Activated CD4-positive, alpha-beta T cell treated with anti-CD3 and anti-CD28 coated beads for 36 hours (primary cell): ENCODE data around the gene IL18RAP. TPM values are rescaled to one million over a fixed set of nuclear protein-coding genes. Genes with fewer than 3 reads are reported as not detected.

ENCODE experiments used
- ATAC-seq: fragments of 200-7000 bp; cut with Tn5 transposase; one replicate; pipeline ENCODE4 v1.10.0; 2021; ENCODE audit warnings: mild to moderate bottlenecking, moderate library complexity
- CTCF ChIA-PET: fragments of 350-600 bp; sonication (Branson Sonifier 250); formaldehyde crosslinking; loops from one replicate; lab custom pipeline; 2021; ENCODE audit warnings: antibody characterized with exemption; lab: Charles Lee
- POLR2A ChIA-PET: fragments of 350-600 bp; sonication (Branson Sonifier 250); formaldehyde crosslinking; loops from one replicate; lab custom pipeline; 2021; ENCODE audit warnings: antibody characterized with exemption, inconsistent platforms; lab: Charles Lee
- DNase-seq: peaks from one replicate; pipeline ENCODE4 v3.0.0-alpha.2; 2020
- H3K27ac Mint-ChIP-seq: one replicate; pipeline ENCODE4 v1.8.0; 2021; ENCODE audit warnings: mixed read lengths
- H3K27me3 Mint-ChIP-seq: one replicate; pipeline ENCODE4 v1.8.0; 2021; ENCODE audit warnings: mixed read lengths
- H3K36me3 Mint-ChIP-seq: one replicate; pipeline ENCODE4 v1.8.0; 2021; ENCODE audit warnings: low read depth, mixed read lengths
- H3K4me1 Mint-ChIP-seq: one replicate; pipeline ENCODE4 v1.8.0; 2021; ENCODE audit warnings: mixed read lengths
- H3K4me3 Mint-ChIP-seq: one replicate; pipeline ENCODE4 v1.8.0; 2021; ENCODE audit warnings: mild to moderate bottlenecking, moderate library complexity, mixed read lengths
- H3K9me3 Mint-ChIP-seq: one replicate; pipeline ENCODE4 v1.8.0; 2021; ENCODE audit warnings: low read depth, mixed read lengths
- intact Hi-C, 2 experiments: fragments of 100-400 bp; cut with DNase I in 1 of 2; cut with micrococcal nuclease in 1 of 2; formaldehyde crosslinking; loops; one replicate each; pipeline versions ENCODE4 v1.14.2 to v1.15.1; 2022 to 2024; cut with DNase I, micrococcal nuclease
- total RNA-seq, 2 experiments: library from RNA; stranded (reverse); gene quantifications; one replicate each; pipeline ENCODE4 v1.2.3, GENCODE V29; 2021

Gene IL18RAP
- total RNA-seq, 2 experiments from 2014 or later: 6.8 to 7.4 TPM

GRCh38 chr2:102437122-102437521 lies 14.2 kb downstream of the IL18RAP start:
- ChIA-PET CTCF (interaction anchor here (0.6 to 2.5 kb wide), 11 partner anchors 8 to 991 kb away, joined by 3 to 8 read pairs (median 5); partner anchors contain the start of gene IL18R1), POLR2A (interaction anchor here (0.7 kb wide), 1 partner anchor 419 kb away, joined by 5 read pairs; no protein-coding TSS in a partner anchor)
- Mint-ChIP-seq H3K36me3 (no peaks in the 10 kb centered on the region), H3K27ac (peak overlapping the region; percentile 85), H3K4me3 (peak overlapping the region; percentile 3), H3K9me3 (no peaks in the 10 kb centered on the region), H3K4me1 (peaks cover 27% of the 10 kb centered on the region), H3K27me3 (no peaks in the 10 kb centered on the region)
- intact Hi-C loops: loop anchor here (1.0 to 10.0 kb wide), 8 partner anchors 19 to 722 kb away; no protein-coding TSS in a partner anchor
- DNase-seq (no peak), ATAC-seq (peak; percentile 65)

GRCh38 chr2:102438111-102438510 lies 15.2 kb downstream of the IL18RAP start:
- intact Hi-C loops: loop anchor here (5.0 to 10.0 kb wide), 3 partner anchors 333 to 723 kb away; no protein-coding TSS in a partner anchor

GRCh38 chr2:102438578-102438977 lies 15.6 kb downstream of the IL18RAP start:
- DNase-seq (no peak), ATAC-seq (peak; percentile 19)
- Mint-ChIP-seq H3K4me3 (no peak overlapping the region), H3K9me3 (no peaks in the 10 kb centered on the region), H3K4me1 (peaks cover 36% of the 10 kb centered on the region), H3K27me3 (no peaks in the 10 kb centered on the region), H3K36me3 (no peaks in the 10 kb centered on the region), H3K27ac (no peak overlapping the region)
- POLR2A ChIA-PET: interaction anchor here (1.2 kb wide), 1 partner anchor 71 kb away, joined by 3 read pairs; no protein-coding TSS in a partner anchor
- intact Hi-C loops: loop anchor here (5.0 to 10.0 kb wide), 3 partner anchors 334 to 724 kb away; no protein-coding TSS in a partner anchor
- CTCF ChIA-PET: interaction anchor here (0.6 to 1.6 kb wide), 8 partner anchors 9 to 555 kb away, joined by 3 to 5 read pairs (median 4); no protein-coding TSS in a partner anchor

More at GRCh38 chr2:102438111-102438510, 15.2 kb downstream of the IL18RAP start:
- Mint-ChIP-seq H3K9me3 (no peaks in the 10 kb centered on the region), H3K4me3 (no peak overlapping the region), H3K27ac (no peak overlapping the region), H3K27me3 (no peaks in the 10 kb centered on the region), H3K36me3 (no peaks in the 10 kb centered on the region), H3K4me1 (peaks cover 31% of the 10 kb centered on the region)
- peak; percentile 15 for ATAC-seq
- CTCF ChIA-PET: interaction anchor here (0.8 to 1.6 kb wide), 6 partner anchors 12 to 992 kb away, joined by 3 to 5 read pairs (median 4); no protein-coding TSS in a partner anchor
- POLR2A ChIA-PET: interaction anchor here (0.6 to 1.2 kb wide), 2 partner anchors 71 to 721 kb away, joined by 3 to 4 read pairs; no protein-coding TSS in a partner anchor
- DNase-seq: no peak

- intact Hi-C loops: loop anchor here (5.0 to 10.0 kb wide), 3 partner anchors 334 to 724 kb away; no protein-coding TSS in a partner anchor
- Mint-ChIP-seq H3K4me3 (no peak overlapping the region), H3K4me1 (peaks cover 36% of the 10 kb centered on the region), H3K36me3 (no peaks in the 10 kb centered on the region), H3K27ac (no peak overlapping the region), H3K9me3 (no peaks in the 10 kb centered on the region), H3K27me3 (no peaks in the 10 kb centered on the region)
- no peak for ATAC-seq
- DNase-seq: no peak
- ChIA-PET POLR2A (interaction anchor here (1.2 kb wide), 1 partner anchor 72 kb away, joined by 3 read pairs; no protein-coding TSS in a partner anchor), CTCF (interaction anchor here (0.6 to 1.6 kb wide), 9 partner anchors 9 to 555 kb away, joined by 3 to 5 read pairs (median 3); partner anchors contain the start of gene IL18R1)
These were observed 16.2 kb downstream of the IL18RAP start for GRCh38 chr2:102439065-102439695.

- DNase-seq: peak; percentile 65
- CTCF ChIA-PET: interaction anchor here (0.6 to 2.9 kb wide), 53 partner anchors 9 to 1316 kb away, joined by 3 to 29 read pairs (median 4); partner anchors contain the start of gene IL18R1
- POLR2A ChIA-PET: interaction anchor here (0.6 kb wide), 1 partner anchor 204 kb away, joined by 4 read pairs; no protein-coding TSS in a partner anchor
- H3K27ac Mint-ChIP-seq: peak overlapping the region; percentile 56
- H3K36me3 Mint-ChIP-seq: no peaks in the 10 kb centered on the region
- peaks cover 11% of the 10 kb centered on the region for H3K4me1 Mint-ChIP-seq
- peak; percentile 84 for ATAC-seq
- intact Hi-C loops: loop anchor here (1.0 to 5.0 kb wide), 10 partner anchors 86 to 559 kb away; partner anchors contain the start of gene IL1RL2 (in 1 of the 2)
- no peak overlapping the region for H3K4me3 Mint-ChIP-seq
- H3K9me3 Mint-ChIP-seq: no peaks in the 10 kb centered on the region
- no peaks in the 10 kb centered on the region for H3K27me3 Mint-ChIP-seq
These were observed 20.2 kb downstream of the IL18RAP start for GRCh38 chr2:102442967-102443828.

GRCh38 chr2:102444233-102444632 lies 21.3 kb downstream of the IL18RAP start:
- Mint-ChIP-seq H3K27ac (no peak overlapping the region), H3K27me3 (no peaks in the 10 kb centered on the region), H3K4me1 (peaks cover 11% of the 10 kb centered on the region), H3K36me3 (no peaks in the 10 kb centered on the region), H3K9me3 (no peaks in the 10 kb centered on the region), H3K4me3 (no peak overlapping the region)
- ATAC-seq (no peak), DNase-seq (no peak)
- intact Hi-C loops: loop anchor here in 1 of 2 experiments (5.0 kb wide), 2 partner anchors 257 to 442 kb away; partner anchors contain the start of gene IL1RL2
- CTCF ChIA-PET: interaction anchor here (0.7 to 2.9 kb wide), 31 partner anchors 8 to 579 kb away, joined by 3 to 29 read pairs (median 5); no protein-coding TSS in a partner anchor
- POLR2A ChIA-PET: no interaction called here

- ChIA-PET CTCF (interaction anchor here (0.6 to 2.4 kb wide), 6 partner anchors 36 to 563 kb away, joined by 3 to 10 read pairs (median 3); no protein-coding TSS in a partner anchor), POLR2A (no interaction called here)
- Mint-ChIP-seq H3K27ac (no peak overlapping the region), H3K4me1 (peaks cover 13% of the 10 kb centered on the region), H3K9me3 (no peaks in the 10 kb centered on the region), H3K36me3 (no peaks in the 10 kb centered on the region), H3K27me3 (no peaks in the 10 kb centered on the region), H3K4me3 (no peak overlapping the region)
- DNase-seq (no peak), ATAC-seq (no peak)
- intact Hi-C loops: no loop called here
These were observed 24.0 kb downstream of the IL18RAP start for GRCh38 chr2:102446936-102447335.

GRCh38 chr2:102449370-102449974 lies 26.5 kb downstream of the IL18RAP start:
- Mint-ChIP-seq H3K4me1 (peaks cover 6% of the 10 kb centered on the region), H3K4me3 (no peak overlapping the region), H3K9me3 (no peaks in the 10 kb centered on the region), H3K36me3 (no peaks in the 10 kb centered on the region), H3K27ac (no peak overlapping the region), H3K27me3 (no peaks in the 10 kb centered on the region)
- peak; percentile 85 for DNase-seq
- POLR2A ChIA-PET: no interaction called here
- intact Hi-C loops: loop anchor here (1.0 to 2.0 kb wide), 6 partner anchors 57 to 1031 kb away; no protein-coding TSS in a partner anchor
- CTCF ChIA-PET: interaction anchor here (0.5 to 2.2 kb wide), 22 partner anchors 8 to 566 kb away, joined by 3 to 14 read pairs (median 4); partner anchors contain the start of gene IL18R1
- ATAC-seq: peak; percentile 58

GRCh38 chr2:102451968-102452367 lies 29.0 kb downstream of the IL18RAP start:
- CTCF ChIA-PET: interaction anchor here (0.9 to 2.2 kb wide), 7 partner anchors 8 to 591 kb away, joined by 3 to 9 read pairs (median 4); partner anchors contain the start of gene SLC9A4
- peaks cover 4% of the 10 kb centered on the region for H3K9me3 Mint-ChIP-seq
- DNase-seq: no peak
- intact Hi-C loops: no loop called here
- peaks cover 6% of the 10 kb centered on the region for H3K4me1 Mint-ChIP-seq
- no peaks in the 10 kb centered on the region for H3K36me3 Mint-ChIP-seq
- no peak overlapping the region for H3K4me3 Mint-ChIP-seq
- peaks cover 3% of the 10 kb centered on the region for H3K27me3 Mint-ChIP-seq
- no peak overlapping the region for H3K27ac Mint-ChIP-seq
- POLR2A ChIA-PET: no interaction called here
- no peak for ATAC-seq

GRCh38 chr2:102453501-102453900 lies 30.5 kb downstream of the IL18RAP start:
- Mint-ChIP-seq H3K36me3 (no peaks in the 10 kb centered on the region), H3K27ac (no peak overlapping the region), H3K4me1 (peaks cover 6% of the 10 kb centered on the region), H3K27me3 (peaks cover 3% of the 10 kb centered on the region), H3K9me3 (peaks cover 4% of the 10 kb centered on the region), H3K4me3 (no peak overlapping the region)
- DNase-seq: no peak
- ChIA-PET POLR2A (no interaction called here), CTCF (interaction anchor here (0.7 to 0.8 kb wide), 3 partner anchors 242 to 1111 kb away, joined by 3 read pairs; no protein-coding TSS in a partner anchor)
- intact Hi-C loops: no loop called here
- ATAC-seq: peak; percentile 26
